K562 (cell line): Measurements from ENCODE around the gene COL4A2. TPM values are rescaled to one million over a fixed set of nuclear protein-coding genes. Genes with fewer than 3 reads are reported as not detected.

Experiments
- ATAC-seq: fragments of 200-7000 bp; cut with Tn5 transposase; 3 replicates; pipeline ENCODE4 v1.9.1; 2020; ENCODE audit warnings: moderate library complexity
- BruUV-seq: library from RNA; stranded (reverse); fragments of 400-500 nt; replicated peaks from 2 replicates; lab custom pipeline; 2021; lab: Mats Ljungman, UMichigan
- CTCF ChIA-PET: fragments of 300-600 bp; formaldehyde crosslinking; extraction: SDS; loops from one replicate; lab custom pipeline; 2021; ENCODE audit warnings: low intra/inter-chr PET ratio; lab: Yijun Ruan, JAX
- POLR2A ChIA-PET: fragments of 300-600, 350-650 bp; sonication (Branson Sonifier 250); formaldehyde crosslinking; extraction: SDS; loops from one replicate; lab custom pipeline; 2021; ENCODE audit warnings: antibody characterized with exemption, inconsistent platforms; lab: Yijun Ruan, JAX
- DNase-seq, 4 experiments: peaks; one replicate each; pipeline versions ENCODE4 v3.0.0 to v3.0.0-alpha.2; 2011 to 2018; ENCODE audit warnings: low spot score in 3 of 4, mixed read lengths in 3 of 4; ENCODE audit errors: extremely low read depth in 1 of 4
- FAIRE-seq: peaks from 2 replicates; lab custom pipeline; 2011; peaks lifted over from hg19 to GRCh38; lab: Jason Lieb, UNC
- H2AFZ ChIP-seq: 2 replicates; pipeline ENCODE4 v1.6.0; 2011; ENCODE audit warnings: low read depth, low read length, control low read depth, inconsistent platforms
- H3K27ac ChIP-seq: fragments of 200-600 bp; 3 replicates; pipeline ENCODE4 v1.8.0; 2011; ENCODE audit warnings: low read depth, mild to moderate bottlenecking, control low read depth, inconsistent platforms, low read length, moderate library complexity, mixed read lengths; ENCODE audit errors: extremely low read depth
- H3K27me3 ChIP-seq, 2 experiments: fragments of 300-600 bp in 1 of 2; 2 replicates in 1 of 2; 3 replicates in 1 of 2; pipeline versions ENCODE4 v1.6.0 to v1.8.0; 2011; ENCODE audit warnings: inconsistent platforms in 2 of 2, low read length in 2 of 2, mild to moderate bottlenecking in 1 of 2, mixed read lengths in 1 of 2, moderate library complexity in 1 of 2; ENCODE audit not compliant: control insufficient read depth in 2 of 2, insufficient read depth in 2 of 2
- H3K36me3 ChIP-seq: fragments of 300-600 bp; 3 replicates; pipeline ENCODE4 v1.8.0; 2011; ENCODE audit warnings: mild to moderate bottlenecking, low read length, inconsistent platforms; ENCODE audit not compliant: control insufficient read depth, insufficient read depth
- H3K4me1 ChIP-seq, 2 experiments: fragments of 200-600 bp in 1 of 2; replicated peaks in 1 of 2; 2 replicates in 1 of 2; 3 replicates in 1 of 2; pipeline versions ENCODE4 v1.5.1 to v1.8.0; 2011; ENCODE audit warnings: inconsistent platforms in 2 of 2, low read length in 2 of 2, mild to moderate bottlenecking in 1 of 2, mixed read lengths in 1 of 2, moderate library complexity in 1 of 2; ENCODE audit not compliant: control insufficient read depth in 2 of 2, insufficient read depth in 2 of 2
- H3K4me2 ChIP-seq: 2 replicates; pipeline ENCODE4 v1.6.1; 2011; ENCODE audit warnings: low read length, control low read depth, inconsistent platforms, mixed read lengths; ENCODE audit not compliant: insufficient read depth
- H3K4me3 ChIP-seq: fragments of 200-600 bp; sonication (generic), shearing (Covaris generic); 2 replicates; pipeline ENCODE4 v1.5.1; 2016; ENCODE audit warnings: control low read depth, inconsistent platforms
- H3K79me2 ChIP-seq: fragments of 200-600 bp; 3 replicates; pipeline ENCODE4 v1.8.0; 2011; ENCODE audit warnings: low read length, inconsistent platforms; ENCODE audit not compliant: control insufficient read depth, insufficient read depth
- H3K9ac ChIP-seq, 2 experiments: 2 replicates each; pipeline versions ENCODE4 v1.6.0 to v1.6.1; 2011; ENCODE audit warnings: low read depth in 2 of 2, low read length in 2 of 2, control low read depth in 1 of 2, inconsistent platforms in 1 of 2, mild to moderate bottlenecking in 1 of 2, mixed read lengths in 1 of 2; ENCODE audit not compliant: insufficient read depth in 1 of 2
- H3K9me1 ChIP-seq: one replicate; pipeline ENCODE4 v1.6.0; 2011; ENCODE audit warnings: inconsistent platforms, mild to moderate bottlenecking, low read length, moderate library complexity; ENCODE audit not compliant: control insufficient read depth, insufficient read depth
- H3K9me3 ChIP-seq: replicated peaks from 2 replicates; pipeline ENCODE4 v1.5.1; 2011; ENCODE audit warnings: low read depth, low read length, inconsistent platforms; ENCODE audit not compliant: control insufficient read depth, insufficient read depth
- H4K20me1 ChIP-seq: replicated peaks from 2 replicates; pipeline ENCODE4 v1.6.1; 2011; ENCODE audit warnings: low read length, inconsistent platforms, mixed read lengths; ENCODE audit not compliant: control insufficient read depth, insufficient read depth
- ADNP ChIP-seq: fragments of 200-800 bp; sonication (Bioruptor generic); IDR thresholded peaks from 2 replicates; pipeline ENCODE4 v1.6.1; 2016; ENCODE audit warnings: missing genetic modification characterization, missing compliant biosample characterization
- CBX5 ChIP-seq: IDR thresholded peaks from 2 replicates; pipeline ENCODE4 v1.6.1; 2014; ENCODE audit warnings: low read depth, borderline replicate concordance
- ESRRB ChIP-seq: fragments of 250-450 bp; sonication (Bioruptor Pico); IDR thresholded peaks from 2 replicates; pipeline ENCODE4 v1.5.0; 2020; ENCODE audit warnings: mild to moderate bottlenecking, moderate library complexity, borderline replicate concordance
- LARP7 ChIP-seq: fragments of 450-650 bp; IDR thresholded peaks from 2 replicates; pipeline ENCODE4 v1.6.1; 2016
- LCOR ChIP-seq: sonication (generic); formaldehyde crosslinking; IDR thresholded peaks from 2 replicates; pipeline ENCODE4 v1.8.0; 2022; ENCODE audit warnings: mild to moderate bottlenecking, missing genetic modification reagents
- MEF2D ChIP-seq: conservative IDR thresholded peaks from 2 replicates; pipeline ENCODE4 v1.6.1; 2016; ENCODE audit warnings: low read depth, missing genetic modification characterization, missing compliant biosample characterization
- MTF1 ChIP-seq: fragments of 250-450 bp; sonication (Bioruptor Pico); IDR thresholded peaks from 2 replicates; pipeline ENCODE4 v1.9.0; 2021; ENCODE audit warnings: moderate library complexity, mild to moderate bottlenecking, inconsistent platforms, borderline replicate concordance
- POLR2AphosphoS5 ChIP-seq: IDR thresholded peaks from 2 replicates; pipeline ENCODE4 v1.6.1; 2011; ENCODE audit warnings: mild to moderate bottlenecking, low read depth, low read length, moderate library complexity; ENCODE audit not compliant: control insufficient read depth, insufficient read depth
- SMAD1 ChIP-seq: fragments of 150-350 bp; IDR thresholded peaks from 2 replicates; pipeline ENCODE4 v1.6.1; 2014; ENCODE audit warnings: low read length, low read depth; ENCODE audit not compliant: partially characterized antibody
- SNIP1 ChIP-seq: fragments of 450-650 bp; IDR thresholded peaks from 2 replicates; pipeline ENCODE4 v1.7.1; 2017; ENCODE audit warnings: low read depth, mild to moderate bottlenecking
- SNRNP70 ChIP-seq: fragments of 200-400 bp; formaldehyde crosslinking; optimal IDR thresholded peaks from 2 replicates; pipeline ENCODE3; 2017; ENCODE audit warnings: low read depth, low read length
- YBX1 ChIP-seq: fragments of 450-650 bp; IDR thresholded peaks from 2 replicates; pipeline ENCODE4 v1.7.1; 2016; ENCODE audit warnings: mild to moderate bottlenecking
- YY1 ChIP-seq, 3 experiments: IDR thresholded peaks; 2 replicates each; pipeline ENCODE4 v1.6.1; 2011; ENCODE audit warnings: low read length in 2 of 3, mild to moderate bottlenecking in 2 of 3, moderate library complexity in 2 of 3, borderline replicate concordance in 1 of 3, control low read depth in 1 of 3, low read depth in 1 of 3; ENCODE audit not compliant: insufficient read depth in 3 of 3, insufficient replicate concordance in 2 of 3, control insufficient read depth in 1 of 3, insufficient read length in 1 of 3; ENCODE audit errors: extremely low read depth in 1 of 3
- ZBTB49 ChIP-seq: sonication (generic); formaldehyde crosslinking; IDR thresholded peaks from 2 replicates; pipeline ENCODE4 v1.8.0; 2022; ENCODE audit warnings: missing genetic modification reagents, mild to moderate bottlenecking, borderline replicate concordance
- ZC3H11A ChIP-seq: IDR thresholded peaks from 2 replicates; pipeline ENCODE4 v1.6.1; 2012; ENCODE audit warnings: low read depth, low read length, improper control_type of control experiment
- ZNF124 ChIP-seq: sonication (generic); formaldehyde crosslinking; IDR thresholded peaks from 2 replicates; pipeline ENCODE4 v1.8.1; 2022; ENCODE audit warnings: missing genetic modification reagents
- ZNF143 ChIP-seq: sonication (generic); formaldehyde crosslinking; IDR thresholded peaks from 2 replicates; pipeline ENCODE4 v1.9.0; 2022; ENCODE audit warnings: mild to moderate bottlenecking, missing genetic modification reagents
- ZNF444 ChIP-seq: fragments of 250-450 bp; sonication (Bioruptor Pico); IDR thresholded peaks from 2 replicates; pipeline ENCODE4 v1.4.0; 2020; ENCODE audit warnings: mild to moderate bottlenecking, moderate library complexity
- WGBS: fragments of 100-300 bp; shearing (Covaris generic); methylation state at CpG from one replicate; pipeline ENCODE4 v1.1.6; 2016; ENCODE audit warnings: low coverage, mixed read lengths; ENCODE audit not compliant: insufficient coverage; ENCODE audit errors: missing lambda C conversion rate; 5-methylcytosine and 5-hydroxymethylcytosine counted together
- in situ Hi-C: fragments of 300-500 bp; cut with MboI; formaldehyde crosslinking; loops from 4 replicates; pipeline ENCODE4 v1.15.0; 2018; ENCODE audit warnings: inconsistent platforms, mixed read lengths
- intact Hi-C: fragments of 100-400 bp; cut with micrococcal nuclease; formaldehyde crosslinking; loops from 2 replicates; pipeline ENCODE4 v1.14.2; 2022
- polyA plus RNA-seq, 8 experiments: library from polyadenylated mRNA; depleted of rRNA in 4 of 8; stranded (reverse) in 5 of 8; unstranded in 3 of 8; fragments of >200 nt; fragmentation: Nextera tagmentation in 2 of 8; fragmentation: Illumina TruSeq in 1 of 8; extraction: Ambion mirVana in 2 of 8; extraction: Trizol in 1 of 8; gene quantifications; 2 replicates each; pipeline versions ENCODE4 v1.2.1 to v1.2.3, GENCODE V29; 2011 to 2014; ENCODE audit warnings: inconsistent platforms in 1 of 8, missing spikeins in 1 of 8
- total RNA-seq, 7 experiments: library from RNA; depleted of rRNA in 6 of 7; stranded (reverse); fragments of >200 nt in 6 of 7; fragmentation: Illumina TruSeq in 2 of 7; extraction: Trizol in 2 of 7; gene quantifications; 2 replicates each; pipeline versions ENCODE4 v1.2.1 to v1.2.3, GENCODE V29; 2011 to 2021; ENCODE audit warnings: low replicate concordance in 1 of 7
- TF ChIP-seq, protein P1 (sequence below): fragments of 450-650 bp; formaldehyde crosslinking; IDR thresholded peaks from 2 replicates; pipeline ENCODE4 v1.4.0; 2022; ENCODE audit warnings: missing genetic modification characterization

The COL4A2 gene
- total and polyA plus RNA-seq, 9 of the 15 experiments (the other 6 are each of a cell fraction or from before 2014, with no cell fraction given) = 0.13 to 15.2 (median 8.1) TPM

DNA sequence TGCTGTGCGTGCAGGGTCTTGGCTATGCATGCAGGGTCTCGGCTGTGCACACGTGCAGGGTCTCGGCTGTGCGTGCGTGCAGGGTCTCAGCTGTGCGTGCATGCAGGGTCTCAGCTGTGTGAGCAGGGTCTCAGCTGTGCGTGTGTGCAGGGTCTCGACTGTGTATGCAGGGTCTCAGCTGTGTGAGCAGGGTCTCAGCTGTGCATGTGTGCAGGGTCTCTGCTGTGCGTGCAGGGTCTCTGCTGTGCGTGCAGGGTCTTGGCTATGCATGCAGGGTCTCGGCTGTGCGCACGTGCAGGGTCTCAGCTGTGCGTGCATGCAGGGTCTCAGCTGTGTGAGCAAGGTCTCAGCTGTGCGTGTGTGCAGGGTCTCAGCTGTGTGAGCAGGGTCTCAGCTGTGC, 212.0 kb downstream of the COL4A2 start:
- CTCF ChIA-PET = no interaction called here
- no peak for FAIRE-seq
- intact Hi-C loops = no loop called here

More for the DNA sequence above, 212.0 kb downstream of the COL4A2 start:
- Histone ChIP-seq H3K4me2 (no peak overlapping the region), H3K27ac (no peak overlapping the region), H3K79me2 (no peaks in the 10 kb centered on the region), H3K9me1 (no peaks in the 10 kb centered on the region), H4K20me1 (no peaks in the 10 kb centered on the region), H3K4me1 (peaks cover under 1 to 25% of the 10 kb centered on the region in 2 experiments; a peak in 3 of 5 replicates), H3K9me3 (no peaks in the 10 kb centered on the region), H3K27me3 (no peaks in the 10 kb centered on the region)
- ATAC-seq = no peak
- in situ Hi-C loops = no loop called here
- TF ChIP-seq SNIP1 (no peak), ZBTB49 (CRISPR knock-in tag) (no peak), CBX5 (no peak), MEF2D (no peak), ZNF143 (no peak), POLR2AphosphoS5 (no peak), LCOR (CRISPR knock-in tag) (no peak), LARP7 (no peak), ESRRB (CRISPR knock-in tag) (no peak), ZC3H11A (no peak), YY1 (IDR thresholded peaks at IDR 0.05; ENCODE audit: borderline replicate concordance in 1 of 3, control insufficient read depth in 1 of 3, extremely low read depth in 1 of 3, insufficient read depth in 3 of 3, insufficient read length in 1 of 3, insufficient replicate concordance in 2 of 3, low read depth in 1 of 3, low read length in 2 of 3) (no peak), SMAD1 (no peak), YBX1 (no peak), SNRNP70 (no peak), ZNF124 (CRISPR knock-in tag) (no peak), ADNP (tag) (no peak), MTF1 (CRISPR knock-in tag) (no peak), ZNF444 (no peak)
- TF ChIP-seq, protein P1, sequence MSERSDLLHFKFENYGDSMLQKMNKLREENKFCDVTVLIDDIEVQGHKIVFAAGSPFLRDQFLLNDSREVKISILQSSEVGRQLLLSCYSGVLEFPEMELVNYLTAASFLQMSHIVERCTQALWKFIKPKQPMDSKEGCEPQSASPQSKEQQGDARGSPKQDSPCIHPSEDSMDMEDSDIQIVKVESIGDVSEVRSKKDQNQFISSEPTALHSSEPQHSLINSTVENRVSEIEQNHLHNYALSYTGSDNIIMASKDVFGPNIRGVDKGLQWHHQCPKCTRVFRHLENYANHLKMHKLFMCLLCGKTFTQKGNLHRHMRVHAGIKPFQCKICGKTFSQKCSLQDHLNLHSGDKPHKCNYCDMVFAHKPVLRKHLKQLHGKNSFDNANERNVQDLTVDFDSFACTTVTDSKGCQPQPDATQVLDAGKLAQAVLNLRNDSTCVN = no peak
- TF ChIP-seq, all 486 proteins: peak for 0
- POLR2A ChIA-PET = interaction anchor here (0.6 to 0.7 kb wide), 2 partner anchors 9 to 12 kb away, joined by 3 to 4 read pairs; no protein-coding TSS in a partner anchor
- H3K9ac ChIP-seq = no peak overlapping the region
- no peak overlapping the region for H3K4me3 ChIP-seq
- no peak for DNase-seq
- no peaks in the 10 kb centered on the region for H3K36me3 ChIP-seq
- no TSS peak for BruUV-seq
- 71% methylated on average over 5 of the region's 16 CpGs for WGBS
- H2AFZ ChIP-seq = no peak overlapping the region
